Activated T-cell treated with anti-CD3 and anti-CD28 coated beads, Interleukin-2, amount 50 U/mL, for 1 hour (primary cell): Measurements from ENCODE around the gene SPG21.

Experiments
- DNase-seq: peaks from one replicate; pipeline ENCODE4 v3.0.0-alpha.2; 2020

The SPG21 gene

GRCh38 chr15:64990168-64990470 is 405 bp upstream of the SPG21 start:
- no peak for DNase-seq

GRCh38 chr15:64987136-64987535 is 2.6 kb downstream of the SPG21 start:
- DNase-seq, result no peak

GRCh38 chr15:64985366-64986033 is 4.2 kb downstream of the SPG21 start:
- no peak for DNase-seq

- no peak for DNase-seq
Measured at GRCh38 chr15:64982472-64982871, 7.2 kb downstream of the SPG21 start.

GRCh38 chr15:64981812-64982431 is 7.8 kb downstream of the SPG21 start:
- DNase-seq, result no peak

GRCh38 chr15:64979252-64979710 is 10.4 kb downstream of the SPG21 start:
- DNase-seq, result no peak

GRCh38 chr15:64975390-64975789 is 14.3 kb downstream of the SPG21 start:
- DNase-seq, result no peak

GRCh38 chr15:64970698-64971097 is 19.0 kb downstream of the SPG21 start:
- no peak for DNase-seq

GRCh38 chr15:64969401-64969800 is 20.3 kb downstream of the SPG21 start:
- DNase-seq, result no peak

- no peak for DNase-seq
Measured at GRCh38 chr15:64961013-64961412, 28.7 kb downstream of the SPG21 start.

- DNase-seq, result no peak
Measured at GRCh38 chr15:64960153-64960552, 29.6 kb downstream of the SPG21 start.

- no peak for DNase-seq
Measured at GRCh38 chr15:64959128-64959527, 30.6 kb downstream of the SPG21 start.

GRCh38 chr15:64954395-64954794 is 35.3 kb downstream of the SPG21 start:
- no peak for DNase-seq

- no peak for DNase-seq
Measured at GRCh38 chr15:64951777-64952418, 37.8 kb downstream of the SPG21 start.

- no peak for DNase-seq
Measured at GRCh38 chr15:64950888-64951287, 38.8 kb downstream of the SPG21 start.

- DNase-seq, result no peak
Measured at GRCh38 chr15:64949383-64950186, 40.1 kb downstream of the SPG21 start.

GRCh38 chr15:64948916-64949315 is 40.8 kb downstream of the SPG21 start:
- DNase-seq, result no peak

- DNase-seq, result no peak
Measured at GRCh38 chr15:64947211-64947610, 42.5 kb downstream of the SPG21 start.

GRCh38 chr15:64944961-64945360 is 44.8 kb downstream of the SPG21 start:
- no peak for DNase-seq

- no peak for DNase-seq
Measured at GRCh38 chr15:64943512-64944225, 46.0 kb downstream of the SPG21 start.

- DNase-seq, result no peak
Measured at GRCh38 chr15:64942356-64942755, 47.4 kb downstream of the SPG21 start.

- no peak for DNase-seq
Measured at GRCh38 chr15:64938192-64938591, 51.5 kb downstream of the SPG21 start.

- DNase-seq, result no peak
Measured at GRCh38 chr15:64934023-64934422, 55.7 kb downstream of the SPG21 start.
